Daoy (cell line): ENCODE measurements around the gene DDIT4. TPM values are rescaled to one million over a fixed set of nuclear protein-coding genes. Genes with fewer than 3 reads are reported as not detected.

ENCODE experiments used
- DNase-seq: peaks from one replicate; pipeline ENCODE4 v3.0.0-alpha.2; 2015; ENCODE audit warnings: low read depth
- total RNA-seq: library from RNA; depleted of rRNA; stranded (reverse); fragments of >200 nt; shearing (Covaris generic); gene quantifications from 2 replicates; pipeline ENCODE4 v1.2.3, GENCODE V29; 2014; rRNA removed

The DDIT4 gene
- total RNA-seq, 1 experiment from 2014 or later = 12.8 TPM

- no peak for DNase-seq
Measured at GRCh38 chr10:72316386-72316700, 42.6 kb downstream of the DDIT4 start.

DNA sequence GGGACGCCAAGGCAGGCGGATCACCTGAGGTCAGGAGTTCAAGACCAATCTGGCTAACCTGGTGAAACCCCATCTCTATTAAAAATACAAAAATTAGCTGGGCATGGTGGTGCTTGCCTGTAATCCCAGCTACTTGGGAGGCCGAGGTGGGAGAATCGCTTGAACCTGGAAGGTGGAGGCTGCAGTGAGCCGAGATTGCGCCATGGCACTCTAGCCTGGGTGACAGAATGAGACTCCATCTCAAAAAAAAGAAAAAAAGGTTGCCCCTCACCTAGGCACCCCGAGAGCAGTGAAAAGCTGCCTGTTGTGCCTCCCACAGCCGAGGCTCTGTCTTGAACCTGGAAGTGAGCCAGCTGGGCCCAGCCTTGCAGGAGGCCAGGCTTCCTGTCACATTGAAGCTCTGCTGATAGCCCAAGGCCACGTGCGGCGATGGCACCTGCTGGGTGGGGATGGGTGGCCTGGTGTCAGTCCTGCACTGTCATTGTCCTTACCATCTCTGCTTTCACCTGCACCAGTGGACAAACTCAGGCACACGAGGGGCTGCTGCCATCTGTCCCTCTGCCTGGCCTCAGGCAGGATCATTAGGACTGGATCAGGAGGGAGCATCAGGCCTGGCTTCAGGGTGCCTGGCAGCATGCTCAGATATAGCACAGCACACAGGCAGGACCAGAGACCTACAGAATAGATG lies 43.2 kb downstream of the DDIT4 start:
- no peak for DNase-seq

- DNase-seq = no peak
Measured at GRCh38 chr10:72318418-72319262, 44.9 kb downstream of the DDIT4 start.

GRCh38 chr10:72319416-72320254 lies 45.9 kb downstream of the DDIT4 start:
- peak; percentile 91 for DNase-seq

GRCh38 chr10:72320676-72321247 lies 47.0 kb downstream of the DDIT4 start:
- peak; percentile 96 for DNase-seq

DNA sequence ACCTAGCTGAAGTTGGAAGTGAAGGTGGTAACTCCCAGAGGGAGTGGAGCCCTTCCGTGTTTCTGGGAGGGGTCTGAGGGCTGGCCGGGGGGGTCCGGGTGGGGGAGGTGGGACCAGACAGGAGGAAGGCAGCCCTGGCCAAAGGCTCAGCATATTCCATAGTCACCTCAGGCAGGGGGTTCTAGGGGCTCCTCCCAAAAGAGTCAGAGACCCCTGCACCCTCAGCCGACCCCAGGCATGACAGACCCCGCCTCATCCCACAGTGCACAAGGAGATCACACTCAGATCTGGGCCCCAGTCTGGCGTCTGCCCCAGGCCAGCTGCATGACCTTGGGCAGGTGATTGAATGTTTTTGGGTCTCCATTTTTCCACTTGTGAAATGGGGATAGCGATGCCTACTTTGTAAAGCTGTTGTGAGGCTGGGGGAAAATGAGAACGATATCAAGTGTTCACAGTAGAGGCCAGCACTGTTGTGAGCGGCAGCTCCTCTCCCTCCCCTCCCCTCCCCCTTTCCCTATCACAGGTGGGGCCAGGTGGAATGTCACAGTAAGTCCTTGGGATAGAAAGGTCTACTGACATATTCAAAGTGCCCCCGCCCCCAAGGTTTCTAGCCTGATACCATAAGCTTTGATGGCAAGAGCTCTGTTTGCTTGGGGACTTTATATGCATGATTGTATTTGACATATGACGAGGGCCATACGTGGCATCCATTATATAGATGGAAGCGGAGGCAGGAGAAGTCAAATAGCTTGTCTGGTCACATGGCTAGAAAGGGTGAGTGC lies 47.7 kb downstream of the DDIT4 start:
- no peak for DNase-seq

DNA sequence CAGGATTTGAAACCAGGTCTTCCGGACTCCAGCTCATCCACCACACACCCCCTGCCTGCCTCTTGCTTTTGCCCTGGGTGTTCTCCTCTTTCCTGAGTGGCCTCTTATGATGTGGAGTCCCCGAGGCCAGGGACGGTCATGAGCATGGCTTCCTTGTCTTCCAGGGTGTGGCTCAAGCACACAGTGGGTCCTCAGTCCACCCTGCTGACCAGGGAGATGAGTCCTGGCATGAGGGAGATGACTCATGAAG lies 48.2 kb downstream of the DDIT4 start:
- DNase-seq = no peak

GRCh38 chr10:72322280-72323058 lies 48.7 kb downstream of the DDIT4 start:
- DNase-seq = no peak

- DNase-seq = no peak
Measured at GRCh38 chr10:72323108-72323749, 49.5 kb downstream of the DDIT4 start.

DNA sequence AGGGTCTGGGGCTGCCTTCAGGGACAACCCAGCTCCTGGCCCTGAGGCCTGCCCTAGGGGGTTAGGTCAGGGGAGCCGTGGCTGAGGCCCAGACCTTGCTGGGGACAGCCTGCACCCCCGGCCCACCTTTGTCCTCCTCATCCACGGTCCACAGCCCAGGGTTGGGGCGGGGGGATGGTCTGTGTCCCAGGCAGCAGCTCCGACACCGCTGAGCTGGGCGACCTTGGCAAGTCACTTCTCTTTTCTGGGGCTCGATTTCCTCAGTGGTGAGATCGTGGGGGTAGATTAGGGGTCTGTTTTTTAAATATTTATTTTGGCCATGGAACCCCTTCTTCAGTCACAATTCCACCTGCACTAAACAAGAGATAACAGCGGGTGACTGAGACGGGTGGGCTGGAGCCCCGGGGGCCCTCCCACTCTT lies 50.1 kb downstream of the DDIT4 start:
- no peak for DNase-seq

Other genes with a start within 250 kb of the DDIT4 start
- 0.29 TPM in 1 of 2 replicates, not detected in the other for gene SPOCK2, start 185.4 kb upstream of the DDIT4 start, total RNA-seq
- gene ANAPC16, start 57.9 kb upstream of the DDIT4 start, total RNA-seq = 27.2 and 48.3 TPM in 2 replicates
- 16.5 and 24.6 TPM in 2 replicates for gene ASCC1, start 57.6 kb upstream of the DDIT4 start, total RNA-seq
- 16.9 and 20.2 TPM in 2 replicates for gene DNAJB12, start 81.0 kb downstream of the DDIT4 start, total RNA-seq